Left forelimb (tissue), 1 donor: Measurements from ENCODE around the gene FZD2.
"Not testable (repeated sequence)": the region's sequence is repeated elsewhere in the genome, so short reads cannot be mapped to it uniquely, and the experiment has no call there.

Source experiments
- DNase-seq: peaks from one replicate; pipeline ENCODE4 v3.0.0-alpha.2; 2018; ENCODE audit warnings: low spot score

FZD2 gene

GRCh38 chr17:44578947-44579346 lies 21.7 kb downstream of the FZD2 start:
- DNase-seq = no peak

- no peak for DNase-seq
Observed at GRCh38 chr17:44581868-44582267, 24.6 kb downstream of the FZD2 start.

- DNase-seq = no peak
Observed at GRCh38 chr17:44584443-44584842, 27.2 kb downstream of the FZD2 start.

GRCh38 chr17:44585315-44585714 lies 28.0 kb downstream of the FZD2 start:
- DNase-seq = no peak

GRCh38 chr17:44587339-44587738 lies 30.1 kb downstream of the FZD2 start:
- no peak for DNase-seq

GRCh38 chr17:44589316-44590071 lies 32.2 kb downstream of the FZD2 start:
- DNase-seq = no peak

- DNase-seq = not testable (repeated sequence)
Observed at GRCh38 chr17:44590072-44590462, 32.8 kb downstream of the FZD2 start.

GRCh38 chr17:44590762-44591161 lies 33.5 kb downstream of the FZD2 start:
- not testable (repeated sequence) for DNase-seq

GRCh38 chr17:44591206-44591605 lies 33.9 kb downstream of the FZD2 start:
- no peak for DNase-seq

- no peak for DNase-seq
Observed at GRCh38 chr17:44593156-44593555, 35.9 kb downstream of the FZD2 start.

GRCh38 chr17:44595216-44595775 lies 38.0 kb downstream of the FZD2 start:
- DNase-seq = no peak

GRCh38 chr17:44598329-44598728 lies 41.0 kb downstream of the FZD2 start:
- DNase-seq = no peak

- no peak for DNase-seq
Observed at GRCh38 chr17:44598932-44599297, 41.6 kb downstream of the FZD2 start.

GRCh38 chr17:44599298-44600175 lies 42.3 kb downstream of the FZD2 start:
- no peak for DNase-seq

- DNase-seq = no peak
Observed at GRCh38 chr17:44601539-44601938, 44.3 kb downstream of the FZD2 start.

- no peak for DNase-seq
Observed at GRCh38 chr17:44601973-44602372, 44.7 kb downstream of the FZD2 start.

GRCh38 chr17:44602390-44602789 lies 45.1 kb downstream of the FZD2 start:
- no peak for DNase-seq

GRCh38 chr17:44602970-44603369 lies 45.7 kb downstream of the FZD2 start:
- DNase-seq = no peak

GRCh38 chr17:44604116-44604761 lies 47.0 kb downstream of the FZD2 start:
- no peak for DNase-seq

GRCh38 chr17:44604768-44605485 lies 47.6 kb downstream of the FZD2 start:
- DNase-seq = no peak

- DNase-seq = no peak
Observed at GRCh38 chr17:44606658-44607057, 49.4 kb downstream of the FZD2 start.
